ENCODE measurements around the gene TRAF2.

DNA sequence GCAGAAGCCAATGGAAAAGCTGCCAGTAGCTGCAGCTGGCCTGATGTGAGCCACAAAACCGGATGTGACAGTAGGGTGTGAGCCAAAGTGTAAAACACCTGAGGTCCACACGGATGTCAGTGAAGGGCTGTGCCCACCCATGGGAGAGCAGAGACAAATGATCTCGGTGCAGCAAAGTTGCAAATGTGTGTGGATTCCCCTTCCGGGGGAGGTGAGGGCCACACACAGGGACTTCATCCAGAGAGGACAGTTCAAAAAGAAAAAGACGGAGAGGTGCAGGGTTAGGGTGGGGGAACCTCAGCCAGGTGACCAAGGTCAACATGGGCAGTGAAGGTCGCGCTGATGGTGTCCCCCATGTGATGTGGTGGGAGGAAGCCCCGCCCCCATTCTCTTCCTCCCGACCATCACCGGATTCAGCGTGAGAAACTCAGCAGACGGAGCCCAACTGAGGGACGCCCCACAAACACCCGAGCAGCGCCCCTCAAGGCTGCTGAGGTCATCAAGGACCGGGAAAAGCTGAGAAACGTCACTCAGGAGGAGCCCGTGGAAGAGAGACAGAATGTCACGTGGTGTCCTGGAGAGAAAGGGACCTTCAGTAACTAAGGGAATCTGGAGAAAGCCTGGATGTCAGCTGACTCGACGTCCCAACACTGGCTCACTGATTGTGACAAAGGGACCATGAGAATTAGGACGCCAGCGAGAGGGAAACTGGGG lies 79.6 kb downstream of the TRAF2 start:
- TF ChIP-seq GATA3 (IDR thresholded peaks at IDR 0.05; ENCODE audit: low read depth, low read length) (no peak), GATA2 (IDR thresholded peaks at IDR 0.05; ENCODE audit: low read depth, low read length) (no peak)

All from SH-SY5Y (cell line).